ENCODE results near the gene CREBBP. TPM values are rescaled to one million over a fixed set of nuclear protein-coding genes. Genes with fewer than 3 reads are reported as not detected.

Gene CREBBP
- total RNA-seq, 1 donor from 2014 or later: 7.8 TPM

GRCh38 chr16:3825103-3825502 is 55.4 kb downstream of the CREBBP start:
- DNase-seq (ENCODE audit: low read depth in 2 of 2): peak in 1 of 2 donors; percentile 20

- DNase-seq (ENCODE audit: low read depth in 2 of 2): no peak
These were observed 56.3 kb downstream of the CREBBP start for GRCh38 chr16:3824121-3824795.

GRCh38 chr16:3823427-3823826 is 57.1 kb downstream of the CREBBP start:
- no peak for DNase-seq (ENCODE audit: low read depth in 2 of 2)

GRCh38 chr16:3822366-3823045 is 58.0 kb downstream of the CREBBP start:
- peak in 1 of 2 donors; percentile 35 for DNase-seq (ENCODE audit: low read depth in 2 of 2)

GRCh38 chr16:3821184-3821583 is 59.3 kb downstream of the CREBBP start:
- no peak for DNase-seq (ENCODE audit: low read depth in 2 of 2)

- DNase-seq (ENCODE audit: low read depth in 2 of 2): peak; percentile 97
These were observed 60.5 kb downstream of the CREBBP start for GRCh38 chr16:3819746-3820724.

- DNase-seq (ENCODE audit: low read depth in 2 of 2): no peak
These were observed 61.4 kb downstream of the CREBBP start for GRCh38 chr16:3819175-3819527.

- DNase-seq (ENCODE audit: low read depth in 2 of 2): no peak
These were observed 64.2 kb downstream of the CREBBP start for GRCh38 chr16:3816326-3816725.

GRCh38 chr16:3814755-3815154 is 65.8 kb downstream of the CREBBP start:
- DNase-seq (ENCODE audit: low read depth in 2 of 2): no peak

- DNase-seq (ENCODE audit: low read depth in 2 of 2): no peak
These were observed 67.9 kb downstream of the CREBBP start for GRCh38 chr16:3812469-3813172.

- DNase-seq (ENCODE audit: low read depth in 2 of 2): no peak
These were observed 69.7 kb downstream of the CREBBP start for GRCh38 chr16:3810818-3811217.

GRCh38 chr16:3810198-3810664 is 70.3 kb downstream of the CREBBP start:
- peak in 1 of 2 donors; percentile 14 for DNase-seq (ENCODE audit: low read depth in 2 of 2)

- no peak for DNase-seq (ENCODE audit: low read depth in 2 of 2)
These were observed 72.0 kb downstream of the CREBBP start for GRCh38 chr16:3808308-3809063.

GRCh38 chr16:3807425-3808123 is 72.9 kb downstream of the CREBBP start:
- DNase-seq (ENCODE audit: low read depth in 2 of 2): no peak

- DNase-seq (ENCODE audit: low read depth in 2 of 2): peak in 1 of 2 donors; percentile 23
These were observed 76.0 kb downstream of the CREBBP start for GRCh38 chr16:3804426-3805016.

GRCh38 chr16:3800477-3801270 is 79.8 kb downstream of the CREBBP start:
- DNase-seq (ENCODE audit: low read depth in 2 of 2): no peak

- DNase-seq (ENCODE audit: low read depth in 2 of 2): no peak
These were observed 80.5 kb downstream of the CREBBP start for GRCh38 chr16:3800019-3800418.

GRCh38 chr16:3799354-3799753 is 81.2 kb downstream of the CREBBP start:
- no peak for DNase-seq (ENCODE audit: low read depth in 2 of 2)

GRCh38 chr16:3798838-3799237 is 81.7 kb downstream of the CREBBP start:
- no peak for DNase-seq (ENCODE audit: low read depth in 2 of 2)
